ENCODE measurements around the gene PARPBP.

GRCh38 chr12:102144221-102144620, 24.2 kb downstream of the PARPBP start:
- TF ChIP-seq POLR2A (IDR thresholded peaks at IDR 0.05; ENCODE audit: low read length) (no peak), JUNB (IDR thresholded peaks at IDR 0.05) (no peak), MAFK (IDR thresholded peaks at IDR 0.05; ENCODE audit: partially characterized antibody) (no peak), CTCF (IDR thresholded peaks at IDR 0.05) (no peak), NR3C1 (IDR thresholded peaks at IDR 0.05) (no peak), MAX (IDR thresholded peaks at IDR 0.05) (no peak), REST (IDR thresholded peaks at IDR 0.05) (no peak), EP300 (IDR thresholded peaks at IDR 0.05) (no peak), E2F6 (IDR thresholded peaks at IDR 0.05; ENCODE audit: borderline replicate concordance, low read depth) (no peak), MYC (IDR thresholded peaks at IDR 0.05; ENCODE audit: borderline replicate concordance, low read length) (no peak), KDM1A (IDR thresholded peaks at IDR 0.05; ENCODE audit: low read depth) (no peak), SMC3 (IDR thresholded peaks at IDR 0.05) (no peak), USF2 (IDR thresholded peaks at IDR 0.05) (no peak)

Data from A549 (cell line).